ENCODE measurements around the gene NOX1.
"Not testable (repeated sequence)": the region's sequence is repeated elsewhere in the genome, so short reads cannot be mapped to it uniquely, and the experiment has no call there.

The NOX1 gene

GRCh38 chrX:100819837-100820666 lies 54.1 kb downstream of the NOX1 start, which contains the start of gene CSTF2:
CSTF2 (plus strand) TSS chrX:100820391; CDS start chrX:100820417, 26 bp downstream.
- DNase-seq (ENCODE audit: low read depth in 3 of 3): peak; percentile 52 to 76 (median 57)

GRCh38 chrX:100819534-100819836 lies 54.7 kb downstream of the NOX1 start:
- DNase-seq (ENCODE audit: low read depth in 3 of 3): peak in 2 of 3 experiments; percentile 9 to 41

- DNase-seq (ENCODE audit: low read depth in 3 of 3): no peak
Measured at GRCh38 chrX:100817340-100817739, 56.8 kb downstream of the NOX1 start.

- DNase-seq (ENCODE audit: low read depth in 3 of 3): no peak
Measured at GRCh38 chrX:100812216-100813158, 61.7 kb downstream of the NOX1 start.

DNA sequence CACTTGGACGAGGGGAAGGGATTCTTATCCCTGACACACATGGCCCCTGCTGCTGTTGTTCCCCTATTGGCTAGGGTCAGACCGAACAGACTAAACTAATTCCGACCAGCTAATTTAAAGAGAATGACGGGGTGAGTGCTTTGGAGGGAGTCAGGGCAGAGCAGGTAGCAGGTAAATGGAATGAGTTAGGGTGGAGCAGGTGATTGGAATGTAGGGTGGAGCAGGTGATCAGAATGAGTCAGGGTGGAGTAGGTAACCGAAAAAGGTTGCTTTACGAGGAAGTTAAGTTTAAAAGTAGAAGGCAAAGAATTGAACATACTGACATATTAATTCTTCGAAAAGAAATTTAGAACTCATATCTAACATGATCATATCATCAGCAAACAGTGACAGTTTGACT lies 65.9 kb downstream of the NOX1 start:
- not testable (repeated sequence) for DNase-seq (ENCODE audit: low read depth in 3 of 3)

GRCh38 chrX:100804780-100805179 lies 69.4 kb downstream of the NOX1 start:
- no peak for DNase-seq (ENCODE audit: low read depth in 3 of 3)

DNA sequence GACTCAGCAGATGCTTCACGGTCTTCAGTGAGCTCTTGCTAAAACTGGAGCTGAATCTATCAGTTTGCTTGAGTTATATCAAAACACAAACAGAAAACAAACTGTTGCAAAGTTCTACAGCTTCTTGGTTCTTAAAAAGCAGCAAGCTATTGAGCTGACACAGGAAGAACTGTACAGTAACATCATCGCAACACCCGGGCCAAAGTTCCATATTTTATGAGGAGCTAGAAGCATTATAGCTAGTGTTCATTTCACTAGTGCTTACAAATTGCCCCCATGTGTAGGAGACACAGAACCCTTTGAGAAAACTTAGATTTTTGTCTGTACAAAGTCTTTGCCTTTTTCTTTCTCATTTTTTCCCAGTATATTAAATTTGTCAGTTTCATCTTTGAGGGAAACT lies 71.3 kb downstream of the NOX1 start:
- no peak for DNase-seq (ENCODE audit: low read depth in 3 of 3)

DNA sequence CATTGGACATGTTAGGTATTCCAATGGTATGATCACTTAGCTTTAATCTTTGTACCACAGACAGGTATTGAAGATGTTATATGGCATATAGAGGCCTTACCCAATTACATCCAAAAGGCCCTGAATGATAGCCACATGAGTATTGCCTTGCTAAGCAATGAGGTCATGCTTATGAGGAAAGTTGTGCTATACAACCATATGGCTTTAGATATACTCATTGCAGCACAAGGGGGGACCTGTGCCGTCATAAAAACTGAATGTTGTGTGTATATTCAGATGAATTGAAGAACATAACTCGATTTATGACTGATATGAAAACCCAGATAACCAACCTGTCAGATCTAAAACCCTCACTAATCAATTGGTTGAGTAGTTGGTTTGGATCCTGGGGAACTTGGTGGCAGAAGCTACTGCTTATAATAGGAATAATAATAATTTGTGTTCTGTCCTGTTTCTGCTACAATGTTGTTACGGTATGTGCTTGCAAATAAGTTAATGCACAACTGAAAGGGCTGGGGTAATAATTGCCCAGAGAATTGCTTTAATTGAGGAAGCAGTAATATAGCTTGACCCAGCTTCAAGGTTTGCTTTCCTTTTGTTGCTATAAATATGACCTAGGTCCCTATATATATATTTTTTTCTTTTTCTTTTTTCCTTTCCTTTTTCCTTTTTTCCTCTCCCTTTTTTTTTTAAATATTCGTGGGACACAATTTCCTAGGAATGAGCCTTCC lies 75.5 kb downstream of the NOX1 start:
- no peak for DNase-seq (ENCODE audit: low read depth in 3 of 3)

- no peak for DNase-seq (ENCODE audit: low read depth in 3 of 3)
Measured at GRCh38 chrX:100797359-100797758, 76.8 kb downstream of the NOX1 start.

DNA sequence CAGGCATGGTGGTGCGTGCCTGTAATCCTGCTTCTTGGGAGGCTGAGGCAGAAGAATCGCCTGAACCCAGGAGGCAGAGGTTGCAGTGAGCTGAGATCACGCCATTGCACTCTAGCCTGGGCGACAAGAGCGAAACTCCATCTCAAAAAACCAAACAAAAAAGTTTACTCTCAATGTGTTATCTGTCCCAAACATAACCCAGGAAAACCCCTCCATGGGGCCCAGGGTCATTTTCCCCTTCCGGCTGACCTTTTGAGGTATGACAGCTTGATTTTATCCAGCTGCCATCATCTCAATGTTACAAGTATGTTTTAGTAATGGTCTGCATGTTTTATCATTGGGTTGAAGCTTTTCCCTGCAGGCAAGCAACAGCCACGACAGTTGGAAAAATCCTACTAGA lies 77.8 kb downstream of the NOX1 start:
- DNase-seq (ENCODE audit: low read depth in 3 of 3): not testable (repeated sequence)

Data from stimulated activated CD4-positive, alpha-beta T cell treated with anti-CD3 and anti-CD28 coated beads, TNF-alpha, amount 100 ng/mL, for 24 hours (primary cell).